ENCODE measurements around the gene CACNA1D.

GRCh38 chr3:53858096-53858741, 363.8 kb downstream of the CACNA1D start:
- TF ChIP-seq POLR2A (IDR thresholded peaks at IDR 0.05) (no peak), CTCF (IDR thresholded peaks at IDR 0.05) (no peak)
